HCT116 (cell line): Measurements from ENCODE around the gene SUN2. TPM values are rescaled to one million over a fixed set of nuclear protein-coding genes. Genes with fewer than 3 reads are reported as not detected.

ENCODE experiments used
- ATAC-seq: fragments of 200-7000 bp; cut with Tn5 transposase; 2 replicates; pipeline ENCODE4 v1.9.1; 2020; ENCODE audit warnings: mild to moderate bottlenecking, moderate library complexity
- BruUV-seq: library from RNA; stranded (reverse); fragments of 400-500 nt; replicated peaks from 2 replicates; lab custom pipeline; 2021; lab: Mats Ljungman, UMichigan
- CTCF ChIA-PET: fragments of 300-600 bp; sonication (Branson Sonifier 250); formaldehyde crosslinking; loops from one replicate; lab custom pipeline; 2021; ENCODE audit warnings: antibody characterized with exemption; lab: Charles Lee
- POLR2A ChIA-PET: fragments of 300-600, 350-600 bp; sonication (Branson Sonifier 250); formaldehyde crosslinking; loops from one replicate; lab custom pipeline; 2021; ENCODE audit warnings: antibody characterized with exemption; lab: Charles Lee
- RAD21 ChIA-PET, 2 experiments: fragments of 300-600 bp; sonication (Branson Sonifier 250); formaldehyde crosslinking; loops; one replicate each; lab custom pipeline; 2023; ENCODE audit warnings: low total read pairs in 2 of 2; ENCODE audit not compliant: uncharacterized antibody in 2 of 2, unreplicated experiment in 2 of 2, low non-redundant PET in 1 of 2; lab: Charles Lee
- DNase-seq: peaks from one replicate; pipeline ENCODE4 v3.0.0-alpha.2; 2010; ENCODE audit warnings: low read depth, low spot score
- H2AFZ ChIP-seq: fragments of 200-600 bp; shearing (Covaris generic), sonication (generic); 2 replicates; pipeline ENCODE4 v1.6.1; 2017; ENCODE audit warnings: low read depth, mixed run types, mixed read lengths, antibody characterized with exemption, low read length; ENCODE audit not compliant: poor library complexity, severe bottlenecking
- H3K27ac ChIP-seq: 2 replicates; pipeline ENCODE4 v1.5.1; 2012; ENCODE audit warnings: low read depth, low read length
- H3K27me3 ChIP-seq: fragments of 200-600 bp; sonication (generic); 2 replicates; pipeline ENCODE4 v1.6.1; 2016; ENCODE audit warnings: mixed run types, low read length, mixed read lengths; ENCODE audit not compliant: insufficient read depth
- H3K36me3 ChIP-seq, 2 experiments: fragments of 200-500 bp in 1 of 2; fragments of 200-600 bp in 1 of 2; sonication (Bioruptor generic) in 1 of 2; sonication (generic) in 1 of 2; 2 replicates each; pipeline versions ENCODE4 v1.5.1 to v1.6.1; 2014 to 2016; ENCODE audit warnings: low read length in 2 of 2, inconsistent platforms in 1 of 2, mixed read lengths in 1 of 2, mixed run types in 1 of 2; ENCODE audit not compliant: insufficient read depth in 2 of 2, control insufficient read depth in 1 of 2
- H3K4me1 ChIP-seq, 2 experiments: fragments of 200-600 bp in 1 of 2; sonication (generic) in 1 of 2; 2 replicates each; pipeline versions ENCODE4 v1.5.1 to v1.6.1; 2012 to 2017; ENCODE audit warnings: low read length in 2 of 2, inconsistent platforms in 1 of 2, mild to moderate bottlenecking in 1 of 2, mixed read lengths in 1 of 2, mixed run types in 1 of 2, moderate library complexity in 1 of 2; ENCODE audit not compliant: insufficient read depth in 2 of 2, control insufficient read depth in 1 of 2
- H3K4me2 ChIP-seq: fragments of 200-600 bp; sonication (generic); 2 replicates; pipeline ENCODE4 v1.6.1; 2017; ENCODE audit warnings: mixed run types, low read length, mixed read lengths
- H3K4me3 ChIP-seq, 2 experiments: fragments of 200-600 bp in 1 of 2; sonication (generic) in 1 of 2; replicated peaks in 1 of 2; 2 replicates each; pipeline ENCODE4 v1.5.1; 2011 to 2016; ENCODE audit warnings: low read length in 2 of 2, control low read depth in 1 of 2, low read depth in 1 of 2, mild to moderate bottlenecking in 1 of 2, mixed read lengths in 1 of 2, mixed run types in 1 of 2
- H3K79me2 ChIP-seq: fragments of 200-600 bp; sonication (generic); 2 replicates; pipeline ENCODE4 v1.6.1; 2017; ENCODE audit warnings: mild to moderate bottlenecking, mixed run types, low read length, moderate library complexity, mixed read lengths; ENCODE audit not compliant: insufficient read depth
- H3K9ac ChIP-seq: fragments of 200-600 bp; sonication (generic); 2 replicates; pipeline ENCODE4 v1.6.1; 2016; ENCODE audit warnings: low read length, mixed read lengths
- H3K9me2 ChIP-seq: fragments of 200-600 bp; sonication (generic), shearing (Covaris generic); 2 replicates; pipeline ENCODE4 v1.6.1; 2017; ENCODE audit warnings: mixed run types, mild to moderate bottlenecking, moderate library complexity; ENCODE audit not compliant: insufficient read depth
- H3K9me3 ChIP-seq, 2 experiments: fragments of 200-500 bp in 1 of 2; fragments of 200-600 bp in 1 of 2; sonication (Bioruptor generic) in 1 of 2; sonication (generic) in 1 of 2; 2 replicates each; pipeline ENCODE4 v1.6.1; 2014 to 2017; ENCODE audit warnings: low read length in 2 of 2, mixed read lengths in 2 of 2, inconsistent platforms in 1 of 2, low read depth in 1 of 2, mild to moderate bottlenecking in 1 of 2, mixed run types in 1 of 2, moderate library complexity in 1 of 2; ENCODE audit not compliant: control insufficient read depth in 1 of 2, insufficient read depth in 1 of 2
- H4K20me1 ChIP-seq: fragments of 200-600 bp; sonication (generic), shearing (Covaris generic); 2 replicates; pipeline ENCODE4 v1.6.1; 2017; ENCODE audit warnings: mixed run types, mild to moderate bottlenecking, moderate library complexity; ENCODE audit not compliant: insufficient read depth
- ATF3 ChIP-seq: IDR thresholded peaks from 2 replicates; pipeline ENCODE4 v1.6.1; 2012
- CBX3 ChIP-seq: IDR thresholded peaks from 2 replicates; pipeline ENCODE4 v1.6.1; 2012; ENCODE audit warnings: low read depth
- CEBPB ChIP-seq: IDR thresholded peaks from 2 replicates; pipeline ENCODE4 v1.6.1; 2012; ENCODE audit warnings: low read depth
- CTCF ChIP-seq, 3 experiments: fragments of 200-600 bp in 1 of 3; sonication (generic) in 1 of 3; IDR thresholded peaks in 2 of 3; conservative IDR thresholded peaks in 1 of 3; 2 replicates each; pipeline ENCODE4 v1.5.1; 2012 to 2017; ENCODE audit warnings: low read depth in 2 of 3, low read length in 2 of 3, antibody characterized with exemption in 1 of 3, borderline replicate concordance in 1 of 3, control low read depth in 1 of 3, mild to moderate bottlenecking in 1 of 3, mixed read lengths in 1 of 3, mixed run types in 1 of 3, moderate library complexity in 1 of 3; ENCODE audit not compliant: insufficient read depth in 1 of 3
- EGR1 ChIP-seq: IDR thresholded peaks from 2 replicates; pipeline ENCODE4 v1.6.1; 2012; ENCODE audit warnings: low read depth
- ELF1 ChIP-seq: IDR thresholded peaks from 2 replicates; pipeline ENCODE4 v1.6.1; 2012; ENCODE audit warnings: low read depth, borderline replicate concordance
- EZH2 ChIP-seq: fragments of 200-600 bp; sonication (generic); IDR thresholded peaks from 2 replicates; pipeline ENCODE4 v1.6.1; 2017; ENCODE audit warnings: antibody characterized with exemption, mixed run types
- EZH2phosphoT487 ChIP-seq: fragments of 200-600 bp; IDR thresholded peaks from 2 replicates; pipeline ENCODE4 v1.6.1; 2018; ENCODE audit warnings: antibody characterized with exemption, borderline replicate concordance
- FOSL1 ChIP-seq: IDR thresholded peaks from 2 replicates; pipeline ENCODE4 v1.6.1; 2012; ENCODE audit warnings: low read depth
- JUND ChIP-seq: IDR thresholded peaks from 2 replicates; pipeline ENCODE4 v1.6.1; 2012
- POLR2A ChIP-seq: IDR thresholded peaks from 2 replicates; pipeline ENCODE4 v1.7.0; 2011; ENCODE audit warnings: borderline replicate concordance; ENCODE audit not compliant: insufficient read depth, insufficient read length; ENCODE audit errors: extremely low read depth
- RAD21 ChIP-seq: IDR thresholded peaks from 2 replicates; pipeline ENCODE4 v1.6.1; 2012; ENCODE audit warnings: low read depth, mild to moderate bottlenecking
- REST ChIP-seq: IDR thresholded peaks from 2 replicates; pipeline ENCODE4 v1.6.1; 2012; ENCODE audit warnings: low read depth
- SIN3A ChIP-seq: IDR thresholded peaks from 2 replicates; pipeline ENCODE4 v1.6.1; 2012; ENCODE audit warnings: low read depth
- SP1 ChIP-seq: IDR thresholded peaks from 2 replicates; pipeline ENCODE4 v1.6.1; 2012; ENCODE audit warnings: low read depth
- TCF7L2 ChIP-seq: IDR thresholded peaks from 2 replicates; pipeline ENCODE4 v1.7.0; 2011; ENCODE audit warnings: borderline replicate concordance, inconsistent platforms; ENCODE audit not compliant: insufficient read depth, insufficient read length; ENCODE audit errors: extremely low read depth
- YY1 ChIP-seq: IDR thresholded peaks from 2 replicates; pipeline ENCODE4 v1.6.1; 2011; ENCODE audit warnings: low read length, low read depth, moderate library complexity, mild to moderate bottlenecking; ENCODE audit not compliant: insufficient replicate concordance; ENCODE audit errors: extremely low read depth
- ZFX ChIP-seq: fragments of 450-650 bp; IDR thresholded peaks from 2 replicates; pipeline ENCODE4 v1.6.1; 2017
- intact Hi-C: fragments of 100-400 bp; cut with micrococcal nuclease; formaldehyde crosslinking; loops from 2 replicates; pipeline ENCODE4 v1.10.0; 2022
- total RNA-seq: library from RNA; stranded (reverse); gene quantifications from one replicate; pipeline ENCODE4 v1.2.1, GENCODE V29; 2021; ENCODE audit not compliant: unreplicated experiment
- TF ChIP-seq, protein P1 (sequence below): IDR thresholded peaks from 2 replicates; pipeline ENCODE4 v1.6.1; 2012

Gene SUN2
- total RNA-seq, 1 experiment from 2014 or later = 71.6 TPM

- CTCF ChIA-PET = no interaction called here
Measured at GRCh38 chr22:38709306-38709705, 46.5 kb downstream of the SUN2 start.

More at GRCh38 chr22:38709306-38709705, 46.5 kb downstream of the SUN2 start:
- Histone ChIP-seq H2AFZ (no peak overlapping the region), H3K79me2 (peaks cover 82% of the 10 kb centered on the region), H3K9ac (no peak overlapping the region), H3K4me2 (no peak overlapping the region), H3K4me3 (no peak overlapping the region), H3K9me2 (no peaks in the 10 kb centered on the region), H3K36me3 (peaks cover 0 to 10% of the 10 kb centered on the region in 2 experiments; a peak in 2 of 4 replicates), H3K4me1 (peaks cover 15 to 27% of the 10 kb centered on the region in 2 experiments), H3K9me3 (no peaks in the 10 kb centered on the region), H3K27me3 (no peaks in the 10 kb centered on the region), H3K27ac (no peak overlapping the region), H4K20me1 (no peaks in the 10 kb centered on the region)
- POLR2A ChIA-PET = no interaction called here
- ATAC-seq (no peak), DNase-seq (no peak)
- no peak for TF ChIP-seq ELF1
- TF ChIP-seq RAD21 = no peak
- no peak for TF ChIP-seq EGR1
- no peak for TF ChIP-seq EZH2
- TF ChIP-seq ZFX = no peak
- no peak for TF ChIP-seq JUND
- TF ChIP-seq FOSL1 = no peak
- TF ChIP-seq SIN3A = no peak
- no peak for TF ChIP-seq ATF3
- no peak for TF ChIP-seq EZH2phosphoT487
- no peak for TF ChIP-seq CBX3
- no peak for TF ChIP-seq YY1
- TF ChIP-seq POLR2A = no peak
- TF ChIP-seq, protein P1, sequence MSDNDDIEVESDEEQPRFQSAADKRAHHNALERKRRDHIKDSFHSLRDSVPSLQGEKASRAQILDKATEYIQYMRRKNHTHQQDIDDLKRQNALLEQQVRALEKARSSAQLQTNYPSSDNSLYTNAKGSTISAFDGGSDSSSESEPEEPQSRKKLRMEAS = no peak
- no peak for TF ChIP-seq TCF7L2
- no peak for TF ChIP-seq CEBPB
- no peak for TF ChIP-seq SP1
- no peak for TF ChIP-seq CTCF (IDR thresholded peaks at IDR 0.05 in 2 of 3, conservative IDR thresholded peaks at IDR 0.05 in 1 of 3; ENCODE audit: borderline replicate concordance in 1 of 3, insufficient read depth in 1 of 3, low read depth in 2 of 3, low read length in 2 of 3)
- no peak for TF ChIP-seq REST
- BruUV-seq = no TSS peak
- RAD21 ChIA-PET = no interaction called here
- intact Hi-C loops = no loop called here
